ENCODE results near the gene CDK14. TPM values are rescaled to one million over a fixed set of nuclear protein-coding genes. Genes with fewer than 3 reads are reported as not detected.

Gene CDK14
- polyA plus RNA-seq, 3 donors, result 1.7 to 2.5 (median 2.1) TPM

- intact Hi-C loops (cut with micrococcal nuclease), result no loop called here
- Histone ChIP-seq H3K4me2 (replicated peaks; ENCODE audit: extremely low read depth, low read length, poor library complexity, severe bottlenecking) (no peak overlapping the region), H3K9me3 (replicated peaks in 1 of 2; ENCODE audit: control insufficient read depth in 1 of 2, insufficient read depth in 1 of 2, low read length in 2 of 2) (peaks cover 27 to 28% of the 10 kb centered on the region in 2 donors)
These were observed 177.1 kb downstream of the CDK14 start for GRCh38 chr7:90773269-90773668.

GRCh38 chr7:90774706-90775105 is 178.6 kb downstream of the CDK14 start:
- no peak overlapping the region for H3K4me3 ChIP-seq (replicated peaks in 1 of 3; ENCODE audit: low read depth in 2 of 3, low read length in 3 of 3)
- H3K9me3 Mint-ChIP-seq, result peaks cover 14 to 28% (median 24%) of the 10 kb centered on the region in 7 donors
- no peaks in the 10 kb centered on the region for H3K79me2 ChIP-seq (ENCODE audit: insufficient read depth, low read length)
- H3K27ac ChIP-seq (ENCODE audit: low read depth in 1 of 2, low read length in 2 of 2), result no peak overlapping the region
- H3K27me3 ChIP-seq (ENCODE audit: control insufficient read depth in 2 of 2, insufficient read depth in 2 of 2, low read length in 2 of 2), result no peaks in the 10 kb centered on the region
- no peak overlapping the region for H3K4me2 ChIP-seq (replicated peaks; ENCODE audit: extremely low read depth, low read length, poor library complexity, severe bottlenecking)
- H3K9me3 ChIP-seq (replicated peaks in 1 of 2; ENCODE audit: control insufficient read depth in 1 of 2, insufficient read depth in 1 of 2, low read length in 2 of 2), result peaks cover 27 to 38% of the 10 kb centered on the region in 2 donors
- peaks cover 0 to 2% (median 1%) of the 10 kb centered on the region in 3 donors for H3K27me3 Mint-ChIP-seq (ENCODE audit: low read depth in 3 of 3)
- H4K20me1 ChIP-seq (ENCODE audit: insufficient read depth, low read length), result no peaks in the 10 kb centered on the region
- peaks cover 4% of the 10 kb centered on the region for H3K4me1 Mint-ChIP-seq
- intact Hi-C loops (cut with micrococcal nuclease), result no loop called here
- H3K36me3 Mint-ChIP-seq, result peaks cover 16 to 20% of the 10 kb centered on the region in 2 donors
- peaks cover 0 to 22% of the 10 kb centered on the region in 2 donors for H3K36me3 ChIP-seq (replicated peaks in 1 of 2; ENCODE audit: control insufficient read depth in 1 of 2, insufficient read depth in 2 of 2, low read length in 2 of 2)
- no peak overlapping the region for H3K27ac Mint-ChIP-seq
- H3K4me3 Mint-ChIP-seq, result no peak overlapping the region
- DNase-seq, result no peak
- H3K4me1 ChIP-seq (ENCODE audit: control insufficient read depth in 1 of 2, insufficient read depth in 2 of 2, low read length in 2 of 2), result no peaks in the 10 kb centered on the region
- no CpG with 5 or more reads among the region's 3 CpGs for WGBS (ENCODE audit: insufficient coverage)
- no peak for TF ChIP-seq CTCF (IDR thresholded peaks at IDR 0.05)
- no peak overlapping the region for H2AFZ ChIP-seq (ENCODE audit: insufficient read depth, low read depth, low read length, poor library complexity, severe bottlenecking)
- no peak overlapping the region for H3K9ac ChIP-seq (ENCODE audit: insufficient read depth, low read length, poor library complexity, severe bottlenecking)

More at GRCh38 chr7:90773269-90773668, 177.1 kb downstream of the CDK14 start:
- H3K27ac ChIP-seq (ENCODE audit: low read depth in 1 of 2, low read length in 2 of 2), result no peak overlapping the region
- no peak overlapping the region for H3K9ac ChIP-seq (ENCODE audit: insufficient read depth, low read length, poor library complexity, severe bottlenecking)
- no peaks in the 10 kb centered on the region for H3K4me1 ChIP-seq (ENCODE audit: control insufficient read depth in 1 of 2, insufficient read depth in 2 of 2, low read length in 2 of 2)
- Mint-ChIP-seq H3K27me3 (ENCODE audit: low read depth in 3 of 3) (peaks cover 0 to 2% (median 1%) of the 10 kb centered on the region in 3 donors), H3K4me1 (peaks cover 4% of the 10 kb centered on the region), H3K36me3 (peaks cover 17 to 23% of the 10 kb centered on the region in 2 donors), H3K4me3 (no peak overlapping the region), H3K27ac (no peak overlapping the region), H3K9me3 (peaks cover 14 to 31% (median 23%) of the 10 kb centered on the region in 7 donors)
- H2AFZ ChIP-seq (ENCODE audit: insufficient read depth, low read depth, low read length, poor library complexity, severe bottlenecking), result no peak overlapping the region
- H3K27me3 ChIP-seq (ENCODE audit: control insufficient read depth in 2 of 2, insufficient read depth in 2 of 2, low read length in 2 of 2), result no peaks in the 10 kb centered on the region
- H3K79me2 ChIP-seq (ENCODE audit: insufficient read depth, low read length), result no peaks in the 10 kb centered on the region
- no peak for TF ChIP-seq CTCF (IDR thresholded peaks at IDR 0.05)
- 100% methylated on average over 1 of the region's 3 CpGs for WGBS (ENCODE audit: insufficient coverage)
- peaks cover 0 to 24% of the 10 kb centered on the region in 2 donors for H3K36me3 ChIP-seq (replicated peaks in 1 of 2; ENCODE audit: control insufficient read depth in 1 of 2, insufficient read depth in 2 of 2, low read length in 2 of 2)
- no peak for DNase-seq
- no peaks in the 10 kb centered on the region for H4K20me1 ChIP-seq (ENCODE audit: insufficient read depth, low read length)
- no peak overlapping the region for H3K4me3 ChIP-seq (replicated peaks in 1 of 3; ENCODE audit: low read depth in 2 of 3, low read length in 3 of 3)
